HG03575 (cell line): ENCODE data around the gene CNTNAP5.

Experiments
- ATAC-seq: cut with Tn5 transposase; IDR thresholded peaks from one replicate; pipeline ENCODE4 v1.9.1; 2021; ENCODE audit not compliant: unreplicated experiment, insufficient number of reproducible peaks, low FRiP score; ENCODE audit errors: extremely low read depth

CNTNAP5 gene

DNA sequence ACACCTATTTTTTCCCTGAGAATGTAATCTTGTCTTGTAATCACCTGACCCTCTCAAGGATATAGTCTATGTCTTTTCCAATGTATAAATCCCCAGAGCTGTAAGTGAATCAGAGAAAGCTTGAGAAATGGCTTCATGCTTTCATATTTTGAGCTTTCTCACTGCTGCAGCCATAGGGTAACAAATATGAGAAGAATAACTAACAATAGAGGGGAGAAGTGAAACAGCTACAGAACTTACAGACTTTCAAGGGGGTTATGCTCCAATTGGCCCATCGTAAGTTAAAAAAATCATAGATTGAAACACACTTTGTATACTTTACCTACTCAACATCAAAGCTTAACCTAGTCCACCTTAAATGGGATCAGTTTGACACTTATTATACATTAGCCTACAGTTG, 111.0 kb downstream of the CNTNAP5 start:
- no peak for ATAC-seq

- ATAC-seq = no peak
Observed at GRCh38 chr2:124138076-124138475, 113.0 kb downstream of the CNTNAP5 start.

GRCh38 chr2:124145982-124146381, 120.9 kb downstream of the CNTNAP5 start:
- no peak for ATAC-seq

GRCh38 chr2:124147552-124147951, 122.5 kb downstream of the CNTNAP5 start:
- ATAC-seq = no peak

DNA sequence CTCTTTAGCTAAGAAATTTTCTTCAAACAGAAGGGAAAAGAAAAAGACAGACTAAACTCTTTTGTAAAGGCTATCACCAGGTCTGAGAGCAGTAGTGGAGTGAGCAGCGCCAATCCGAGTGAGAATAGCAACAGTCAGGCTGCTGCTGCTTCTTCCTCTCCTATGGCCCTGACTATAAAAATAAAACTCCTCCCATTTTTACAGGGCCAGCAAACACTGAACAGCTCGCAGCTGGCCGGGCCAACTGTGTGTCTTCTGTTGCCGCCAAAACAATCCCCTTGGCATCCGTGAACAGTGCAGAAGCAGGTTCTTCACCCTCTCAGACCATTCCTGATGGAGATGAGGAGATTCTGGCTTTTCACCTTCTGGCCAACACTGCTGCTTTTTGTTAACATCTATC, 124.5 kb downstream of the CNTNAP5 start:
- ATAC-seq = no peak

DNA sequence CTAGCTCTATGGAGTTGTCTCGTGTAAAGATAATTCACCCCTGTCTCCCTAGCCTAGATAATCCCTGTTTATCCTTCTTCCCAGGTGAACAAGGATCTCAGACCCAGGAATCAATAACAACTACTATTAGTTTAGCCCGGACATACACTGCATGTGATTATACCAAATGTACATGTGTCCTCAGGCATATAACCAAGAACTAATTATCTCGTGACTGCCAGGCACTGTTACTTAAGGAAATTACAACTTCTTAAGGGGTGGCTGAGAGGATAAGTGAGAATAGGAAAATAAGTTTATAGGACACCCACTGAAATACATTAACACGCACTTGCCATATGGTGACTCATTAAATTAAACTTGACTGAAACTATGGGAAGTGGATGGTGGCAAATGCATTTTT, 126.6 kb downstream of the CNTNAP5 start:
- no peak for ATAC-seq

- ATAC-seq = no peak
Observed at GRCh38 chr2:124153713-124154112, 128.6 kb downstream of the CNTNAP5 start.

- ATAC-seq = no peak
Observed at GRCh38 chr2:124159166-124159565, 134.1 kb downstream of the CNTNAP5 start.

DNA sequence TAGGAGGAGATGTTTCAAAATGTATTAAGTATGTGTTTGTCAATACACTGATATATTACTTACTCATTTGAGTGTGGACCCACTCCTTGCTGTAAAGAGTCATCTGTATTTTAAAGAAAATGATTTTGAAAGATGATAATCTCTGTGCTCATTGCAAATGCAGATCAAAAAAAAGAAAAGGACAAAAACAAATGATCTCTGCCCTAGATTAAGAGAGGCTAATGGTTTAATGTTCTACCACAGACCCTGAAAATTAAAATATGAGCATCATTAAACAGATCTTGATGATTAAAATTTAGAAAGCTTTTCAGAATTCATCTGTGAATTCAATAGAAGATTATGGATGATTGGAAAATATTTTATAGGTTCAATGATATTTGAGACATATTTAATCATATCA, 136.5 kb downstream of the CNTNAP5 start:
- ATAC-seq = no peak

- no peak for ATAC-seq
Observed at GRCh38 chr2:124162256-124162655, 137.2 kb downstream of the CNTNAP5 start.

DNA sequence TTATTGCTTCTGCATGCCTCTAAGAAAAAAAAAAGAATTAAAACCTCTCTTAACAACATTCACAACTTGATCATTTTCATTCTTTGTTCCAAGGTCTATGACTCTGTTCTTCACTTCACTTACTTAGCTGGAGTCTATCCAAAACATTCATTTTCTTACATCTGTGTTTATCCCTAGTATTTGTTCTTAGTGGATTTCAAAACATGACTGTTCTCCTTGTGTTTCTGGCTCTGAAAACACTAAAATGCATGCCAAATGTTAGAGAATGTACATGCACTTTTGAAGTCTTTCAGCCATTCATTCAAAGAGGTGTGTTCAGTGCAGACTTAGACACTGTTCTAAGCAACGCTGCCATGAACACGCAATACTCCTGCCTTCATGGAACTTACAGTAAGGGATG, 138.8 kb downstream of the CNTNAP5 start:
- no peak for ATAC-seq

- no peak for ATAC-seq
Observed at GRCh38 chr2:124165698-124166097, 140.6 kb downstream of the CNTNAP5 start.

DNA sequence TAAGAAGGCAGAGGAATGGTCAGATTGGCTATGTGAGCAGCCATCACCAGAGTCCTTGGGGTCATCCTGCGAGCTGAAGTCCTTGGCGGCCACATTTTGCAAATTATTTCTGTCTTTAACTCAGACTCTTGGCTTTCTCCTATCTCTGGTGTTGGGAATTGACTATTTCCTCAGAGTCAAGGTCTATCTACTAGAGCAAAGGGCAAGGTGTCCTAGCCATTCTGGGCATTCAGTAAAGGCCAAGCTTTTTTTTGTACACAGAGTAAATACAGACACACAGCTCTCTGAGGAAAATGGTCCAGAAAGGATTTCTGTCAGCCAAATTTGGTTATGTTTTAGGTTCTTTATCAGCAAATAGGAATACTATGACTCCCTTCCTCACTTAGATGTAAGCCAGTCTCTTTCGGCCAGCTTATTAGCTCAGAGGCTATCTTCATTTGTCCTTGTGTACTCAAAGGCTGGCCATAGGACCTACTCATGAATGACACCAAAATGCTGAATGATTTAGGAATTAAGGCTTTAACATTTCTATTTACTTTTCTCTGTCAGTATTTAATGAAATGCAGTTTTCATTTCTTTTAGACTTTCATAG, 146.5 kb downstream of the CNTNAP5 start:
- ATAC-seq = no peak

DNA sequence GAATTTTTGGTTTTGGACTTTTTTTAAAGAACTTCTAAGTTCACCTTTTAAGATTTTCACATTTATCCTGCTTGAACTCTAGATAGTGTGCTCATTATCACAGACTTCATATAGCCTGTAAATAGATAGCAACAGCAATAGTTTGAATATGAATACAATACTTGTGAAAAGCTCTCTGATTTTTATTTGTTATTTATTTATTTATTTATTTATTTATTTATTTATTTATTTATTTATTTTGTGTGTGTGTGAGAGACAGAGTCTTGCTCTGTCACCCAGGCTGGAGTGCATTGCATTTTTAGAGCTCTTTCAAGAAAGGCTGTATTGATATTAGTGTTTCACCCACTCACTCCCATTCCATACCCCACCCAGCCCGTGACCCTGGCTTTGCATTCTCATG, 153.6 kb downstream of the CNTNAP5 start:
- no peak for ATAC-seq

- no peak for ATAC-seq
Observed at GRCh38 chr2:124180635-124181034, 155.5 kb downstream of the CNTNAP5 start.

GRCh38 chr2:124186801-124187200, 161.7 kb downstream of the CNTNAP5 start:
- ATAC-seq = no peak

- no peak for ATAC-seq
Observed at GRCh38 chr2:124187948-124188347, 162.9 kb downstream of the CNTNAP5 start.

GRCh38 chr2:124193706-124194105, 168.6 kb downstream of the CNTNAP5 start:
- no peak for ATAC-seq

DNA sequence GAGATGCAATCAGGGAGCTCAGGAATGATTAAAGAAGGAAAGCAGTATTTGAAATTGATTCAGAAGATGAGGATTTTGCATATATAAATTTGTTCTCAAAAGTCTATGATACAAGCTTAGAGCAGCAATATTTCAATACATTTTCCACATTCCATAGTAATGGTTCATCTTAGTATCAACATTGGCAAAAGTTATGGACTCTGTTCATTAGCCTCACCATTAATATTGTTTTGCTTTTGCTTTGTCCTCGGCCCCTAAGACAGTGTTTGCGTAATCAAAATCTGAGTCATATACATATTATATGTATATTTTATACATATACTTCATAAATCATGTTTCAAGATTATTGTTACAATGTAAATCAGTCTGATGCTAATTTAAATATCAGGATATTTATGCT, 176.6 kb downstream of the CNTNAP5 start:
- no peak for ATAC-seq

DNA sequence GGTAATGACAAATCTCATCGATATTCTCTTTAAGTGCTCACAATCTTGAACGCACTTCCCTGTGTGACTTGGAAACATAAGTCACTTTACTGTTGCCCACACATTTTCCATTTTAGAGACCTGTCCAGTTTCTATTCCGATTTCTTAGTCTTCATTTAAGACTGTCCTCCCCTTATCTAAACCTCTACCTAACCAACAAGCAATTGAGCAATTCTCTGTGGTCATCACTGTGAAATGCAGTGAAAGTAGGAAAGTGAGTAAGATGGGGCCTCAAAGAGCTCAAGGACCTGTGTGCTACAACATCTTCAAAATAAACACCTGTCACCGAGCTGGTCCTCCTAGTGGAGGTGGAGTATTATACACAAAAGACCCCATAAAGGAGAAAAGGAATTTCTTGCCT, 184.4 kb downstream of the CNTNAP5 start:
- ATAC-seq = no peak

- ATAC-seq = no peak
Observed at GRCh38 chr2:124211461-124211860, 186.4 kb downstream of the CNTNAP5 start.
